GM18505 (cell line): ENCODE measurements around the gene ZNF789.
"Not testable (repeated sequence)": the region's sequence is repeated elsewhere in the genome, so short reads cannot be mapped to it uniquely, and the experiment has no call there.

Experiments
- ATAC-seq: cut with Tn5 transposase; IDR thresholded peaks from one replicate; pipeline ENCODE4 v1.9.1; 2021; ENCODE audit not compliant: unreplicated experiment
- POLR2A ChIP-seq: IDR thresholded peaks from 4 replicates; pipeline ENCODE4 v1.6.1; 2011; ENCODE audit warnings: borderline replicate concordance; ENCODE audit not compliant: insufficient read depth, insufficient read length; ENCODE audit errors: extremely low read depth

Gene ZNF789

DNA sequence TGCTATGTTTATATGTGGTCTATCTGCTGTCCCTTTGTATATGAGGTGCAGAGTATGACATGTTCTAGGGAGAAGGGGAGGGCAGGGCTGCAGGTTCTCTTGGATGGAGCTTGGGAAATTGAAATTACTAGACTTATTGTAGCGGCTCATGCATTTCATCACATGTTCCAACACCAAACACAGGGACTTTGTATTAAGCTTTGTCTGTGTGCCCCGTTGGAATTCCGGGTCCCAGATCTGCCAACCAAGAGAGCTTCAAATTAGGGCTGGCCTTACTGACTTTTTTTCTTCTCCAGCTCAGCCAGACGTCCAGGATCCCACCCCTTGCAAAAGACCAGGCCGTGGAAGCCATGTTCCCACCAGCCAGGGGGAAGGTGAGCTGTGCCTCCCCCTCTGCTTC is 3.4 kb downstream of the ZNF789 start:
- ATAC-seq, result no peak
- no peak for TF ChIP-seq POLR2A

- no peak for ATAC-seq
- no peak for TF ChIP-seq POLR2A
Observed at GRCh38 chr7:99478464-99479440, 6.1 kb downstream of the ZNF789 start.

DNA sequence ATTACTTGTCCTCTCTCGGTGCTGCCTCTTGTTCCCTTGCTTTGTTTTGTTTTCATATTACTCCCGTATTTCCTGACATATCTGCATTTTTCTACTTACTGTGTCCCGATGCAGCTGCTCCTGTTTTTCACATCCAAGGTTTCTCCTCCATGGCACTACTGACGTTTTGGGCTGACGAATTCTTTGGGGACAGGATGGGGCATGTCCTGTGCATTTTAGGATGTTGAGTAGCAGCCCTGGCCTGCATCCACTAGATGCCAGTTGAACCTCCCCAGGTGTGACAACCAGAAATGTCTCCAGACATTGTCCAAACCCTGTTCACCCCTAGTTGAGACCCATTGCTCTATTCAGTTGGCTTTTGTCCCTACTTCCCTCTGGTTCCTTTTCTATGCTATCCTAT is 12.4 kb downstream of the ZNF789 start:
- TF ChIP-seq POLR2A, result no peak
- ATAC-seq, result no peak

DNA sequence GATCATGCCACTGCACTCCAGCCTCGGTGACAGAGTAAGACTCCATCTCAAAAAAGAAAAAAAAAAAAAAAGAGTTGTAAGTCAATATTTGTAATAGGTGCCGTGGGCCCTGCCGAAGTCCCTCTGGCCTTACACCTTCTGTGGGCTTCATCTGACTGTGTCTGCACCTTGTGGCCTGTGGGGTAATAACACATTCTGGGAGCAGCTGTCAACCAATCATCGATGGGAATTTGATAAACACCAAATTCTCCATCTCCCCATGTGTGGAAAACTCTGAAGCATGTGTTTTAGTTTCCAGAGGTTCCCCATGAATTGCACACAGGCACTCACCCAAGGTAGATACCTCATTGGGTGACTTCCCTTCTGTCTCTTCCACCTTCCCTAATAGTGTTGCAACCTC is 16.5 kb downstream of the ZNF789 start:
- no peak for ATAC-seq
- no peak for TF ChIP-seq POLR2A

- no peak for TF ChIP-seq POLR2A
- ATAC-seq, result no peak
Observed at GRCh38 chr7:99490878-99491277, 18.2 kb downstream of the ZNF789 start.

- no peak for TF ChIP-seq POLR2A
Observed at GRCh38 chr7:99493823-99494222, 21.1 kb downstream of the ZNF789 start.

GRCh38 chr7:99497766-99498545 is 25.3 kb downstream of the ZNF789 start:
- ATAC-seq, result no peak
- no peak for TF ChIP-seq POLR2A

More at GRCh38 chr7:99493823-99494222, 21.1 kb downstream of the ZNF789 start:
- no peak for ATAC-seq

DNA sequence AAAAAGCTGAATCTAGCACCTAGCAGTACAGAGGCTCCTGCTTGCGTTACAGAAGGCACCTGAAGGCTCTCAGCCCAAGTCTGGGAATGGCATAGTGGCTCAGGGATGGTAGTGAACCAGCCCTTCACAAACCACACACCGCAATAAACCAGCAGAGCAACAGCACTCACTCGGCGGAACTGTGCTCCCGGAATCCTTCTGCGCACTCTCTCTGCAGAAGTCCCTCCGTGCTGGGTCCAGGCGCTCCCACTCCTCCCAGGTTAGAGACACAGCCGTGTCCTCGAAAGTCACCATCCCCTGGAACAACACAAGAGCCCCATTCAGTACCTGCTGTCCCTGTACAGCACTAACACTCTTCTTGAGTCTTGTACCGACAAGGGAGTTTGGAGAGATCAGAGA is 25.9 kb downstream of the ZNF789 start:
- no peak for ATAC-seq
- TF ChIP-seq POLR2A, result no peak

GRCh38 chr7:99499371-99499720 is 26.7 kb downstream of the ZNF789 start:
- no peak for TF ChIP-seq POLR2A
- ATAC-seq, result peak; percentile 12

- ATAC-seq, result peak; percentile 43
- TF ChIP-seq POLR2A, result peak; percentile 84
Observed at GRCh38 chr7:99499721-99500636, 27.3 kb downstream of the ZNF789 start, which contains the start of gene ZNF394. ZNF394 (minus strand) TSS chr7:99500281; CDS start chr7:99500093, 188 bp downstream.

DNA sequence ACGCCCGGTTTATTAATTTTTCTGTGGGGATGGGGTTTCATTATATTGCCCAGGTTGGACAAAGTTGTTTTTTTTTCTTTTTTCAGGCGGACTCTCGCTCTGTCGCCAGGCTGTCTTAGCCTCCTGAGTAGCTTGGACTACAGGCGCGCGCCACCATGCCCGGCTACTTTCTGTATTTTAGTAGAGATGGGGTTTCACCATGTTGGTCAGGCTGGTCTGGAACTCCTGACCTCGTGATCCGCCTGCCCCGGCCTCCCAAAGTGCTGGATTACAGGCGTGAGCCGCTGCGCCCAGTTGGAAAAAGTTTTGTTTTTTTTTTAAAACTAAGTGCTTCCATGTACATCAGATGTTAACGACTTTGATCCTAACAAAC is 27.9 kb downstream of the ZNF789 start:
- TF ChIP-seq POLR2A, result no peak
- no peak for ATAC-seq

GRCh38 chr7:99501236-99501635 is 28.5 kb downstream of the ZNF789 start:
- not testable (repeated sequence) for ATAC-seq

GRCh38 chr7:99504281-99504602 is 31.6 kb downstream of the ZNF789 start:
- no peak for ATAC-seq
- no peak for TF ChIP-seq POLR2A
